GM19193 (cell line): Measurements from ENCODE around the gene SH3RF3.

ENCODE experiments used
- POLR2A ChIP-seq: IDR thresholded peaks from 4 replicates; pipeline ENCODE4 v1.6.1; 2011; ENCODE audit not compliant: insufficient read depth, insufficient read length; ENCODE audit errors: extremely low read depth

Gene SH3RF3

GRCh38 chr2:109173311-109174171 is 44.5 kb downstream of the SH3RF3 start:
- TF ChIP-seq POLR2A: no peak

- no peak for TF ChIP-seq POLR2A
These were observed 45.2 kb downstream of the SH3RF3 start for GRCh38 chr2:109174214-109174613.

GRCh38 chr2:109174626-109175349 is 45.8 kb downstream of the SH3RF3 start:
- TF ChIP-seq POLR2A: no peak

DNA sequence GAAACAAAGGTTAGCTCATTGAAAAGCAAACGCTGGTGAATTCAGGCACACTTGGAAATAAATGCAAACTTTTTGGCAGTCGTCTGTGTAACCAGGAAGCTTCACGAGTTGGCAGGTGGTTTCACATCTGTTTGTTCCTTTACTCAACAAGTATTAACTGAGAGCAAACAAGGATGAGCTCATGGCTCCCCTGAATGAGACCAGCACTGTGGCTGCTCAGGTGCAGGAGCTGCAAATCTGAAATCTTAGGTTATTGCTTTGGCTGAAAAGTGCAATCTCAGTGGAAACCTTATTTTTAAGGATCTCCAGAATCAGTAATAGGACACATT is 46.3 kb downstream of the SH3RF3 start:
- no peak for TF ChIP-seq POLR2A

DNA sequence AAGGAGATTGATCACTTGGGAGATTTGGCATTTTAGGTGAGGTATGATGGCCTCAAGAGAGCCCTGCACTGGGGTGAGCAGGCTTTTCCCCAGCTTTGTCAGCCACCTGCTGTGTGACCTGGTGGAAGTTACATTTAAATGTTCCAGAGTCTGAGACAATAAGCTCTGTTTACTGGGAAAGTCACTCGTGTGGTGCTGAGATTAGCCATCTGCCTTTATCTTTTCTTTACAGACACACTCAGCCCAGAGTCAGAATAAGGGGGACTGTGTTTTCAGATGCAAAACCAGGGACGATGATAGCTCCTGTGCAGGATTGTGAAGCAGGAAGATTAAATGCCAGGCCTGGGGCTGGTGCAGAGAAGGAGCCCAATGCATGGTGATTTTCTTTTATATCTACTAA is 47.9 kb downstream of the SH3RF3 start:
- no peak for TF ChIP-seq POLR2A

- no peak for TF ChIP-seq POLR2A
These were observed 48.6 kb downstream of the SH3RF3 start for GRCh38 chr2:109177635-109178034.

GRCh38 chr2:109178968-109179367 is 50.0 kb downstream of the SH3RF3 start:
- no peak for TF ChIP-seq POLR2A

DNA sequence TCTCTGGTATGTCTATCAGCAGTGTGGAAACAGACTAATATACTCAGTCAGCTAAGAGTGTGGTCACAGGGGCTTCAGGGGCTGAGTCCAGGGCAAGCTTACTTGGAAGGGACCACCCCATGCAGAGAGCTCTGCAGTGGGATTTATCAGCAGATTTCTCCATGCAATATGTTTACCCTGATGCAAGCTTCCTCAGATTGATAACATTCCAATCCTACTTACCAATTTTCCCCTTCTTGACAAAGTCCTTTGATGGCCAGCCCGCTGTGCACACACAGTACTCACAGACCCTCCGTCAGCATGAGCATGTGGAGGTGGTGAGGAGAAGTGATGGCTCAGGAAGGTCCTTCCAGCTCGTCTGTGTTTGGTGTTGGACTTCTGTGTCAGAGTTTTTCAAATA is 51.8 kb downstream of the SH3RF3 start:
- TF ChIP-seq POLR2A: no peak

DNA sequence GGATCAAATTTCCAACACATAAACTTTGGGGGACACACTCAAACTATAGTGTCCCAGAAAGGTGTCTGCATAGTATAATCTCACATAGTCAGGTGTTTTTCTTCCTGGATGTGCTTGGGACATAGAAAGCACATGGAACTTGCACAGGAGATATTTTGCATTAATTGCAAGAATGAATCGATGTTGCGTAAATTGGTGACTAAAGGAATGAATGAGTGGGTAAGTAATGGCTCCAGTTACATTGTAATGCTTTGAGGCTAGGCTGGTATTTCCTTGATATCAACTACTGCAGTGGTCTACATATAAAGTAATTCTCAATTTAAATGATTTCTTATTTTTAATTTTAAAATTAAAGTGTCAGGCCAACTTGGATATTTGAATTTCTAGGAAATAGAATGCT is 53.4 kb downstream of the SH3RF3 start:
- TF ChIP-seq POLR2A: no peak

DNA sequence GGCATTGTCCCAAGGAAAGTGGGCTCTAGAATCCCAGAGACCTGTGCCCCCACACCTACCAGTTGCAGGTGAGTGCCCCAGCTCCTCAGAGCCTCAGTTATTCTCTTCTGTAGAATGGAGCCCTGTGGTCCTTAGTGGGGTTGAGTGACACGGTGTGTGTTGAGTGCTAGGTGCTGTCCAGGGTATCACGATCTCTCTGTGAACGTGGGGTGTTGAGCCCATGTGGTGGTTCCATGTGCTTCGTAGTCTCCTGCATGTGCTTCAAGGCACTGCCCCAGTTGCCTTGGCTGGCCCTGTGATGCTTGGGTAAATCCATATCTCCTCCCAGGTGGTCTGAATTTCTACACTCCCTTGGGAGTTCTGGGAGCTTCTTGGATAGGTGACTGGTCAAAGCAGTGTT is 54.9 kb downstream of the SH3RF3 start:
- TF ChIP-seq POLR2A: no peak

GRCh38 chr2:109184368-109184767 is 55.4 kb downstream of the SH3RF3 start:
- no peak for TF ChIP-seq POLR2A

DNA sequence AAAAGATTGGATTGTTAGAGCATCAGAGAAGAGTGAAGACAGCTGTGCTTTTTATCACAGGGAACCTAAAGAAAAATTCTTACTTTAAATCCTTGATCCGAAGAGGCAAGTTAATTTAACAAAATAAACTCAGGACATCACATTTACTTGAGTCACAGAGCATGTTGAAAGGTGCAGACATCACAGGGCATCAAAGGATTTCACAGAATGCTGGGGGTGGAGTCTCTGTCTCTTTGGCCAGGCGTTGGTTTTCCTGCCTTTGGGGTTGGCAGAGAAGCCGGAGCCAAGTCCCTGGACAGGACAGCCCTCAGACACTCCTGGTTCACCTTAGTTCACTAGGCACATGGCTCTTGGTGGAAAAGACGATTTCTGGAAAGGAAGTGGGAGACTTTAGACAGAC is 56.3 kb downstream of the SH3RF3 start:
- TF ChIP-seq POLR2A: no peak

GRCh38 chr2:109185821-109186570 is 57.0 kb downstream of the SH3RF3 start:
- TF ChIP-seq POLR2A: no peak

GRCh38 chr2:109186656-109187250 is 57.7 kb downstream of the SH3RF3 start:
- TF ChIP-seq POLR2A: no peak
